A549 (cell line): ENCODE data around the gene LANCL2. TPM values are rescaled to one million over a fixed set of nuclear protein-coding genes. Genes with fewer than 3 reads are reported as not detected.

Experiments used
- ATAC-seq, 2 experiments: fragments of 200-7000 bp in 1 of 2; fragments of >200 bp in 1 of 2; cut with Nextera tagmentation in 1 of 2; cut with Tn5 transposase in 1 of 2; 3 replicates each; pipeline versions ENCODE4 v1.8.0 to v1.9.1; 2018 to 2020; ENCODE audit warnings: mild to moderate bottlenecking in 1 of 2, moderate library complexity in 1 of 2
- CTCF ChIA-PET: fragments of 300-600 bp; sonication (Branson Sonifier 250); formaldehyde crosslinking; extraction: SDS; loops from one replicate; lab custom pipeline; 2021; ENCODE audit warnings: antibody characterized with exemption, inconsistent platforms; lab: Yijun Ruan, JAX
- POLR2A ChIA-PET: fragments of 350-600 bp; formaldehyde crosslinking; extraction: SDS; loops from one replicate; lab custom pipeline; 2021; ENCODE audit warnings: antibody characterized with exemption, inconsistent platforms; lab: Yijun Ruan, JAX
- DNase-seq, 2 experiments: peaks; one replicate each; pipeline versions ENCODE4 v3.0.0 to v3.0.0-alpha.2; 2011 to 2016; ENCODE audit warnings: low read depth in 1 of 2, low spot score in 1 of 2
- FAIRE-seq: peaks from 2 replicates; lab custom pipeline; 2011; peaks lifted over from hg19 to GRCh38; lab: Jason Lieb, UNC
- H3K27ac ChIP-seq, 2 experiments: fragments of >200 bp; sonication (Bioruptor Twin); formaldehyde crosslinking; 3 replicates each; pipeline ENCODE4 v1.5.1; 2016 to 2017
- H3K4me1 ChIP-seq: fragments of >200 bp; sonication (Bioruptor Twin); formaldehyde crosslinking; 3 replicates; pipeline ENCODE4 v1.6.1; 2016
- H3K4me2 ChIP-seq: fragments of >200 bp; sonication (Bioruptor Twin); formaldehyde crosslinking; 3 replicates; pipeline ENCODE4 v1.6.1; 2016
- H3K4me3 ChIP-seq: fragments of >200 bp; sonication (Bioruptor Twin); formaldehyde crosslinking; 3 replicates; pipeline ENCODE4 v1.5.1; 2016
- H3K9me3 ChIP-seq: fragments of >200 bp; sonication (Bioruptor Twin); formaldehyde crosslinking; 3 replicates; pipeline ENCODE4 v1.6.1; 2016
- ATOH8 ChIP-seq: fragments of 250-450 bp; sonication (Bioruptor Pico); IDR thresholded peaks from 2 replicates; pipeline ENCODE4 v1.5.0; 2020; ENCODE audit warnings: low read depth, mild to moderate bottlenecking, moderate library complexity
- CBX2 ChIP-seq: fragments of 200-600 bp; sonication (generic); IDR thresholded peaks from 2 replicates; pipeline ENCODE4 v1.6.1; 2016; ENCODE audit warnings: low read depth, mild to moderate bottlenecking, borderline replicate concordance
- CEBPB ChIP-seq, 2 experiments: fragments of >200 bp in 1 of 2; sonication (Bioruptor Twin) in 1 of 2; formaldehyde crosslinking in 1 of 2; IDR thresholded peaks; 2 replicates each; pipeline ENCODE4 v1.6.1; 2012 to 2016
- CTCF ChIP-seq: fragments of >200 bp; sonication (Bioruptor Twin); formaldehyde crosslinking; IDR thresholded peaks from 3 replicates; pipeline ENCODE4 v1.5.1; 2016
- E2F6 ChIP-seq: IDR thresholded peaks from 2 replicates; pipeline ENCODE4 v1.6.1; 2012; ENCODE audit warnings: low read depth, borderline replicate concordance
- EHF ChIP-seq: fragments of 250-450 bp; sonication (Bioruptor Pico); IDR thresholded peaks from 2 replicates; pipeline ENCODE4 v1.5.0; 2020; ENCODE audit warnings: mild to moderate bottlenecking
- EHMT2 ChIP-seq: fragments of 200-600 bp; sonication (generic); IDR thresholded peaks from 2 replicates; pipeline ENCODE4 v1.6.1; 2016; ENCODE audit warnings: antibody characterized with exemption, low read depth, mild to moderate bottlenecking, moderate library complexity
- ELK1 ChIP-seq: fragments of 150-350 bp; IDR thresholded peaks from 2 replicates; pipeline ENCODE4 v1.6.1; 2014; ENCODE audit warnings: low read depth, mild to moderate bottlenecking, low read length
- FOXS1 ChIP-seq: fragments of 250-450 bp; sonication (Bioruptor Pico); IDR thresholded peaks from 2 replicates; pipeline ENCODE4 v1.5.0; 2020; ENCODE audit warnings: mild to moderate bottlenecking, moderate library complexity
- GATA3 ChIP-seq: IDR thresholded peaks from 2 replicates; pipeline ENCODE4 v1.6.1; 2012; ENCODE audit warnings: borderline replicate concordance
- JUN ChIP-seq, 2 experiments: fragments of >200 bp; sonication (Bioruptor Twin); formaldehyde crosslinking; IDR thresholded peaks; 2 replicates in 1 of 2; 3 replicates in 1 of 2; pipeline ENCODE4 v1.6.1; 2016 to 2017
- MAX ChIP-seq: IDR thresholded peaks from 2 replicates; pipeline ENCODE4 v1.6.1; 2012
- MYC ChIP-seq: IDR thresholded peaks from 2 replicates; pipeline ENCODE4 v1.6.1; 2012; ENCODE audit warnings: mild to moderate bottlenecking, inconsistent platforms, low read length, improper control_type of control experiment, borderline replicate concordance
- NFE2L2 ChIP-seq: fragments of 150-350 bp; conservative IDR thresholded peaks from 2 replicates; pipeline ENCODE4 v1.6.1; 2014; ENCODE audit warnings: low read length
- RAD21 ChIP-seq, 2 experiments: fragments of >200 bp in 1 of 2; sonication (Bioruptor Twin) in 1 of 2; formaldehyde crosslinking in 1 of 2; IDR thresholded peaks in 1 of 2; conservative IDR thresholded peaks in 1 of 2; 2 replicates in 1 of 2; 3 replicates in 1 of 2; pipeline ENCODE4 v1.6.1; 2012 to 2018; ENCODE audit warnings: inconsistent platforms in 1 of 2
- RFX5 ChIP-seq: fragments of 450-650 bp; IDR thresholded peaks from 2 replicates; pipeline ENCODE4 v1.7.1; 2014; ENCODE audit warnings: antibody characterized with exemption, mild to moderate bottlenecking, moderate library complexity
- SMC3 ChIP-seq: fragments of >200 bp; sonication (Bioruptor Twin); formaldehyde crosslinking; IDR thresholded peaks from 3 replicates; pipeline ENCODE4 v1.6.1; 2018; ENCODE audit warnings: inconsistent platforms
- ZC3H11A ChIP-seq: fragments of 450-650 bp; IDR thresholded peaks from 2 replicates; pipeline ENCODE4 v1.6.1; 2014; ENCODE audit warnings: antibody characterized with exemption, mild to moderate bottlenecking
- ZNF302 ChIP-seq: fragments of 250-450 bp; sonication (Bioruptor Pico); IDR thresholded peaks from 2 replicates; pipeline ENCODE4 v1.9.0; 2021; ENCODE audit warnings: inconsistent platforms, mild to moderate bottlenecking, moderate library complexity
- WGBS: methylation state at CpG from one replicate; pipeline ENCODE4 v1.1.6; 2017; ENCODE audit errors: missing lambda C conversion rate; 5-methylcytosine and 5-hydroxymethylcytosine counted together
- polyA plus RNA-seq, 4 experiments: library from polyadenylated mRNA; depleted of rRNA in 3 of 4; stranded (reverse); fragments of >200 nt; fragmentation: RNase III in 1 of 4; extraction: RNeasy Plus Mini Kit Qiagen cat#74134 plus additional on column Dnase treatment in 1 of 4; gene quantifications; 2 replicates in 3 of 4; 3 replicates in 1 of 4; pipeline ENCODE4 v1.2.3, GENCODE V29; 2011 to 2017

LANCL2 gene
- polyA plus RNA-seq, 2 of the 4 experiments (the other 2 are of a cell fraction), result 8.0 to 12.4 TPM

- TF ChIP-seq ZC3H11A, result no peak
- no peak for TF ChIP-seq FOXS1 (CRISPR knock-in tag)
- TF ChIP-seq CEBPB (IDR thresholded peaks at IDR 0.05), result no peak
- no peak for TF ChIP-seq EHMT2
These were observed 44.5 kb downstream of the LANCL2 start (continued) for GRCh38 chr7:55409482-55410225.

- CTCF ChIA-PET, result interaction anchor here (0.9 to 5.0 kb wide), 4 partner anchors 12 to 156 kb away, joined by 3 to 22 read pairs (median 13); no protein-coding TSS in a partner anchor
- no peak overlapping the region for H3K4me2 ChIP-seq
These were observed 45.6 kb downstream of the LANCL2 start for GRCh38 chr7:55410667-55411239.

GRCh38 chr7:55411844-55412243 lies 46.7 kb downstream of the LANCL2 start:
- no peak for ATAC-seq
- CTCF ChIA-PET, result no interaction called here

More at GRCh38 chr7:55410667-55411239, 45.6 kb downstream of the LANCL2 start:
- FAIRE-seq, result no peak
- 68% methylated on average over 4 of the region's 4 CpGs for WGBS
- Histone ChIP-seq H3K4me3 (no peak overlapping the region), H3K27ac (no peak overlapping the region), H3K9me3 (no peaks in the 10 kb centered on the region), H3K4me1 (no peaks in the 10 kb centered on the region)
- TF ChIP-seq NFE2L2 (no peak), E2F6 (no peak), EHF (CRISPR knock-in tag) (no peak), RFX5 (no peak), JUN (IDR thresholded peaks at IDR 0.05) (no peak), CTCF (no peak), CBX2 (no peak), MYC (no peak), ATOH8 (no peak), MAX (no peak)
- POLR2A ChIA-PET, result no interaction called here
- DNase-seq, result no peak
- no peak for ATAC-seq

More at GRCh38 chr7:55411844-55412243, 46.7 kb downstream of the LANCL2 start:
- POLR2A ChIA-PET, result no interaction called here
- H3K4me3 ChIP-seq, result no peak overlapping the region
- 88% methylated on average over 12 of the region's 12 CpGs for WGBS
- no peak for DNase-seq
- FAIRE-seq, result no peak
- no peaks in the 10 kb centered on the region for H3K4me1 ChIP-seq
- no peak for TF ChIP-seq ZNF302 (CRISPR knock-in tag)
- TF ChIP-seq NFE2L2, result no peak
- TF ChIP-seq GATA3, result no peak
- no peak for TF ChIP-seq SMC3
- no peak for TF ChIP-seq ELK1
- no peak for TF ChIP-seq RAD21 (conservative IDR thresholded peaks at IDR 0.05 in 1 of 2, IDR thresholded peaks at IDR 0.05 in 1 of 2)
- no peak overlapping the region for H3K4me2 ChIP-seq
- H3K27ac ChIP-seq, result no peak overlapping the region
- no peaks in the 10 kb centered on the region for H3K9me3 ChIP-seq
